Lower leg skin (tissue), 4 donors: ENCODE results near the gene ZNF343. TPM values are rescaled to one million over a fixed set of nuclear protein-coding genes. Genes with fewer than 3 reads are reported as not detected.

Experiments used
- DNase-seq, 2 donors: peaks; one replicate each; pipeline ENCODE4 v3.0.0-alpha.2; 2019; ENCODE audit warnings: low spot score in 2 of 2
- H3K4me3 ChIP-seq: fragments of 200-600 bp; sonication (generic); 2 replicates; pipeline ENCODE4 v1.5.1; 2017; ENCODE audit warnings: mild to moderate bottlenecking, low read depth; ENCODE audit not compliant: poor library complexity, severe bottlenecking
- CTCF ChIP-seq, 3 donors: fragments of 450-650 bp; IDR thresholded peaks; one replicate each; pipeline ENCODE4 v1.5.1; 2016; ENCODE audit warnings: antibody characterized with exemption in 3 of 3, mild to moderate bottlenecking in 3 of 3, moderate library complexity in 2 of 3
- POLR2A ChIP-seq, 2 donors: fragments of 450-650 bp; IDR thresholded peaks; one replicate each; pipeline ENCODE4 v1.6.1; 2016 to 2017; ENCODE audit warnings: antibody characterized with exemption in 2 of 2, mild to moderate bottlenecking in 1 of 2, moderate library complexity in 1 of 2
- whole genome bisulfite sequencing, 2 donors: methylation state at CpG; one replicate each; pipeline ENCODE4 v1.1.5; 2018; 5-methylcytosine and 5-hydroxymethylcytosine counted together
- intact Hi-C: fragments of 100-400 bp; cut with DNase I; formaldehyde crosslinking; loops from one replicate; pipeline ENCODE4 v1.15.0; 2023; ENCODE audit warnings: low total_unique reads
- total RNA-seq, 4 donors: library from RNA; depleted of rRNA; stranded (reverse); fragments of >200 nt; gene quantifications; one replicate each; pipeline ENCODE4 v1.1.0, GENCODE V29; 2016

ZNF343 gene
- total RNA-seq, 4 donors from 2014 or later, result 10.6 to 12.9 (median 11.3) TPM

GRCh38 chr20:2470423-2471193 is 38.1 kb downstream of the ZNF343 start, which contains the start of gene SNRPB:
TSS of gene SNRPB (minus strand) at chr20:2470789. CDS start at chr20:2470690, 99 bp downstream.
- DNase-seq, result peak; percentile 97 to 99
- peak within 1 kb of the TSS; percentile 80 for H3K4me3 ChIP-seq
- 1% methylated on average over 52 to 53 of the region's 53 CpGs for WGBS, 2 donors
- intact Hi-C loops, result no loop called here
- peak in 1 of 3 donors; percentile 5 for TF ChIP-seq CTCF (IDR thresholded peaks at IDR 0.05)
- TF ChIP-seq POLR2A (IDR thresholded peaks at IDR 0.05), result peak in 1 of 2 donors; percentile 42

- H3K4me3 ChIP-seq, result peak overlapping the region; percentile 80
- intact Hi-C loops, result no loop called here
- DNase-seq, result peak; percentile 39 to 87
- TF ChIP-seq CTCF (IDR thresholded peaks at IDR 0.05) (no peak), POLR2A (IDR thresholded peaks at IDR 0.05) (no peak)
- 0 to 2% methylated on average over 19 of the region's 19 CpGs for WGBS, 2 donors
Observed at GRCh38 chr20:2469991-2470422, 38.7 kb downstream of the ZNF343 start.

GRCh38 chr20:2468581-2469407 is 39.9 kb downstream of the ZNF343 start:
- intact Hi-C loops, result no loop called here
- H3K4me3 ChIP-seq, result no peak overlapping the region
- TF ChIP-seq POLR2A (IDR thresholded peaks at IDR 0.05), result no peak
- TF ChIP-seq CTCF (IDR thresholded peaks at IDR 0.05), result no peak
- 70 to 76% methylated on average over 11 of the region's 11 CpGs for WGBS, 2 donors
- no peak for DNase-seq

GRCh38 chr20:2467412-2467811 is 41.3 kb downstream of the ZNF343 start:
- WGBS, 2 donors, result 80 to 89% methylated on average over 5 of the region's 5 CpGs
- no peak overlapping the region for H3K4me3 ChIP-seq
- TF ChIP-seq POLR2A (IDR thresholded peaks at IDR 0.05) (no peak), CTCF (IDR thresholded peaks at IDR 0.05) (no peak)
- intact Hi-C loops, result no loop called here
- no peak for DNase-seq

- no peak for TF ChIP-seq POLR2A (IDR thresholded peaks at IDR 0.05)
- no peak for TF ChIP-seq CTCF (IDR thresholded peaks at IDR 0.05)
- 95 to 97% methylated on average over 6 of the region's 6 CpGs for WGBS, 2 donors
- no peak for DNase-seq
- intact Hi-C loops, result no loop called here
- H3K4me3 ChIP-seq, result no peak overlapping the region
Observed at GRCh38 chr20:2465100-2465499, 43.6 kb downstream of the ZNF343 start.
